Panc1 (cell line): ENCODE results near the gene POLR3H. TPM values are rescaled to one million over a fixed set of nuclear protein-coding genes. Genes with fewer than 3 reads are reported as not detected.

Experiments used
- ATAC-seq: fragments of 200-7000 bp; cut with Tn5 transposase; 2 replicates; pipeline ENCODE4 v1.9.1; 2020; ENCODE audit warnings: mild to moderate bottlenecking, moderate library complexity
- BruUV-seq: library from RNA; stranded (reverse); fragments of 400-500 nt; replicated peaks from 2 replicates; lab custom pipeline; 2021; lab: Mats Ljungman, UMichigan
- CTCF ChIA-PET: fragments of 300-600 bp; sonication (Branson Sonifier 250); formaldehyde crosslinking; loops from one replicate; lab custom pipeline; 2022; ENCODE audit warnings: antibody characterized with exemption; lab: Charles Lee
- POLR2A ChIA-PET: fragments of 300-600 bp; sonication (Branson Sonifier 250); formaldehyde crosslinking; loops from one replicate; lab custom pipeline; 2022; ENCODE audit warnings: antibody characterized with exemption; lab: Charles Lee
- DNase-seq: peaks from one replicate; pipeline ENCODE4 v3.0.0-alpha.2; 2010; ENCODE audit warnings: low read depth, low spot score
- H3K27ac ChIP-seq: 2 replicates; pipeline ENCODE4 v1.5.1; 2011; ENCODE audit warnings: mild to moderate bottlenecking, low read length, inconsistent platforms
- H3K27me3 ChIP-seq: fragments of 200-500 bp; sonication (Bioruptor generic); 2 replicates; pipeline ENCODE4 v1.6.0; 2014; ENCODE audit warnings: low read length, inconsistent platforms; ENCODE audit not compliant: control insufficient read depth, insufficient read depth
- H3K36me3 ChIP-seq: fragments of 200-500 bp; sonication (Bioruptor generic); 2 replicates; pipeline ENCODE4 v1.5.1; 2014; ENCODE audit warnings: inconsistent platforms, mild to moderate bottlenecking, low read length, moderate library complexity; ENCODE audit not compliant: control insufficient read depth, insufficient read depth
- H3K4me1 ChIP-seq: 2 replicates; pipeline ENCODE4 v1.5.1; 2011; ENCODE audit warnings: inconsistent platforms, mild to moderate bottlenecking, low read length, moderate library complexity; ENCODE audit not compliant: control insufficient read depth, insufficient read depth
- H3K4me3 ChIP-seq, 2 experiments: 2 replicates each; pipeline ENCODE4 v1.5.1; 2011 to 2012; ENCODE audit warnings: low read depth in 2 of 2, low read length in 2 of 2, mild to moderate bottlenecking in 2 of 2, inconsistent platforms in 1 of 2, moderate library complexity in 1 of 2
- H3K9me3 ChIP-seq: fragments of 200-500 bp; sonication (Bioruptor generic); 2 replicates; pipeline ENCODE4 v1.5.1; 2014; ENCODE audit warnings: low read depth, mild to moderate bottlenecking, inconsistent platforms, low read length, moderate library complexity; ENCODE audit not compliant: control insufficient read depth, insufficient read depth
- POLR2AphosphoS5 ChIP-seq: IDR thresholded peaks from 2 replicates; pipeline ENCODE4 v1.6.1; 2012; ENCODE audit warnings: mild to moderate bottlenecking, low read depth, low read length, moderate library complexity
- SIN3A ChIP-seq: IDR thresholded peaks from 2 replicates; pipeline ENCODE4 v1.6.1; 2012; ENCODE audit warnings: low read depth, mild to moderate bottlenecking, low read length, moderate library complexity, borderline replicate concordance; ENCODE audit not compliant: insufficient read depth
- TCF7L2 ChIP-seq: IDR thresholded peaks from 2 replicates; pipeline ENCODE4 v1.6.1; 2011; ENCODE audit warnings: mild to moderate bottlenecking, low read depth, low read length, inconsistent platforms
- in situ Hi-C: cut with HindIII; loops from 2 replicates; pipeline ENCODE4 v1.10.0; 2016; ENCODE audit warnings: low sequenced_read_pairs, low pct_unique_long_range_greater_than_20kb
- intact Hi-C: fragments of 100-400 bp; cut with micrococcal nuclease; formaldehyde crosslinking; loops from one replicate; pipeline ENCODE4 v1.10.0; 2022; ENCODE audit not compliant: unreplicated experiment
- total RNA-seq: library from RNA; stranded (reverse); gene quantifications from one replicate; pipeline ENCODE4 v1.2.1, GENCODE V29; 2021; ENCODE audit not compliant: unreplicated experiment
- TF ChIP-seq, protein P1 (sequence below), 2 experiments: IDR thresholded peaks; 2 replicates each; pipeline ENCODE4 v1.6.1; 2011 to 2012; ENCODE audit warnings: low read depth in 2 of 2, control low read depth in 1 of 2, low read length in 1 of 2, mild to moderate bottlenecking in 1 of 2, moderate library complexity in 1 of 2; ENCODE audit not compliant: insufficient read depth in 1 of 2
- TF ChIP-seq, protein P2 (sequence below): fragments of 450-650 bp; IDR thresholded peaks from 2 replicates; pipeline ENCODE4 v1.5.1; 2017; ENCODE audit warnings: mild to moderate bottlenecking

POLR3H gene
- total RNA-seq, 1 experiment from 2014 or later = 46.6 TPM

- ATAC-seq (no peak), DNase-seq (no peak)
- TF ChIP-seq, protein P1, sequence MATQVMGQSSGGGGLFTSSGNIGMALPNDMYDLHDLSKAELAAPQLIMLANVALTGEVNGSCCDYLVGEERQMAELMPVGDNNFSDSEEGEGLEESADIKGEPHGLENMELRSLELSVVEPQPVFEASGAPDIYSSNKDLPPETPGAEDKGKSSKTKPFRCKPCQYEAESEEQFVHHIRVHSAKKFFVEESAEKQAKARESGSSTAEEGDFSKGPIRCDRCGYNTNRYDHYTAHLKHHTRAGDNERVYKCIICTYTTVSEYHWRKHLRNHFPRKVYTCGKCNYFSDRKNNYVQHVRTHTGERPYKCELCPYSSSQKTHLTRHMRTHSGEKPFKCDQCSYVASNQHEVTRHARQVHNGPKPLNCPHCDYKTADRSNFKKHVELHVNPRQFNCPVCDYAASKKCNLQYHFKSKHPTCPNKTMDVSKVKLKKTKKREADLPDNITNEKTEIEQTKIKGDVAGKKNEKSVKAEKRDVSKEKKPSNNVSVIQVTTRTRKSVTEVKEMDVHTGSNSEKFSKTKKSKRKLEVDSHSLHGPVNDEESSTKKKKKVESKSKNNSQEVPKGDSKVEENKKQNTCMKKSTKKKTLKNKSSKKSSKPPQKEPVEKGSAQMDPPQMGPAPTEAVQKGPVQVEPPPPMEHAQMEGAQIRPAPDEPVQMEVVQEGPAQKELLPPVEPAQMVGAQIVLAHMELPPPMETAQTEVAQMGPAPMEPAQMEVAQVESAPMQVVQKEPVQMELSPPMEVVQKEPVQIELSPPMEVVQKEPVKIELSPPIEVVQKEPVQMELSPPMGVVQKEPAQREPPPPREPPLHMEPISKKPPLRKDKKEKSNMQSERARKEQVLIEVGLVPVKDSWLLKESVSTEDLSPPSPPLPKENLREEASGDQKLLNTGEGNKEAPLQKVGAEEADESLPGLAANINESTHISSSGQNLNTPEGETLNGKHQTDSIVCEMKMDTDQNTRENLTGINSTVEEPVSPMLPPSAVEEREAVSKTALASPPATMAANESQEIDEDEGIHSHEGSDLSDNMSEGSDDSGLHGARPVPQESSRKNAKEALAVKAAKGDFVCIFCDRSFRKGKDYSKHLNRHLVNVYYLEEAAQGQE (IDR thresholded peaks at IDR 0.05; ENCODE audit: insufficient read depth in 1 of 2, low read depth in 2 of 2, low read length in 1 of 2) = no peak
- TF ChIP-seq TCF7L2 (no peak), SIN3A (no peak), POLR2AphosphoS5 (no peak)
- TF ChIP-seq, protein P2, sequence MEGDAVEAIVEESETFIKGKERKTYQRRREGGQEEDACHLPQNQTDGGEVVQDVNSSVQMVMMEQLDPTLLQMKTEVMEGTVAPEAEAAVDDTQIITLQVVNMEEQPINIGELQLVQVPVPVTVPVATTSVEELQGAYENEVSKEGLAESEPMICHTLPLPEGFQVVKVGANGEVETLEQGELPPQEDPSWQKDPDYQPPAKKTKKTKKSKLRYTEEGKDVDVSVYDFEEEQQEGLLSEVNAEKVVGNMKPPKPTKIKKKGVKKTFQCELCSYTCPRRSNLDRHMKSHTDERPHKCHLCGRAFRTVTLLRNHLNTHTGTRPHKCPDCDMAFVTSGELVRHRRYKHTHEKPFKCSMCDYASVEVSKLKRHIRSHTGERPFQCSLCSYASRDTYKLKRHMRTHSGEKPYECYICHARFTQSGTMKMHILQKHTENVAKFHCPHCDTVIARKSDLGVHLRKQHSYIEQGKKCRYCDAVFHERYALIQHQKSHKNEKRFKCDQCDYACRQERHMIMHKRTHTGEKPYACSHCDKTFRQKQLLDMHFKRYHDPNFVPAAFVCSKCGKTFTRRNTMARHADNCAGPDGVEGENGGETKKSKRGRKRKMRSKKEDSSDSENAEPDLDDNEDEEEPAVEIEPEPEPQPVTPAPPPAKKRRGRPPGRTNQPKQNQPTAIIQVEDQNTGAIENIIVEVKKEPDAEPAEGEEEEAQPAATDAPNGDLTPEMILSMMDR = no peak
- no peaks in the 10 kb centered on the region for H3K9me3 ChIP-seq
- intact Hi-C loops (no loop called here), in situ Hi-C loops (no loop called here)
- no peaks in the 10 kb centered on the region for H3K27me3 ChIP-seq
- no peak overlapping the region for H3K4me3 ChIP-seq
- ChIA-PET POLR2A (no interaction called here), CTCF (interaction anchor here (1.4 kb wide), 1 partner anchor 10 kb away, joined by 3 read pairs; no protein-coding TSS in a partner anchor)
- peaks cover 30% of the 10 kb centered on the region for H3K4me1 ChIP-seq
- BruUV-seq = no TSS peak
- no peaks in the 10 kb centered on the region for H3K36me3 ChIP-seq
- peak overlapping the region; percentile 39; the same call in 1 of the 2 replicates for H3K27ac ChIP-seq
These were observed 23.2 kb upstream of the POLR3H start for GRCh38 chr22:41567512-41567768.

DNA sequence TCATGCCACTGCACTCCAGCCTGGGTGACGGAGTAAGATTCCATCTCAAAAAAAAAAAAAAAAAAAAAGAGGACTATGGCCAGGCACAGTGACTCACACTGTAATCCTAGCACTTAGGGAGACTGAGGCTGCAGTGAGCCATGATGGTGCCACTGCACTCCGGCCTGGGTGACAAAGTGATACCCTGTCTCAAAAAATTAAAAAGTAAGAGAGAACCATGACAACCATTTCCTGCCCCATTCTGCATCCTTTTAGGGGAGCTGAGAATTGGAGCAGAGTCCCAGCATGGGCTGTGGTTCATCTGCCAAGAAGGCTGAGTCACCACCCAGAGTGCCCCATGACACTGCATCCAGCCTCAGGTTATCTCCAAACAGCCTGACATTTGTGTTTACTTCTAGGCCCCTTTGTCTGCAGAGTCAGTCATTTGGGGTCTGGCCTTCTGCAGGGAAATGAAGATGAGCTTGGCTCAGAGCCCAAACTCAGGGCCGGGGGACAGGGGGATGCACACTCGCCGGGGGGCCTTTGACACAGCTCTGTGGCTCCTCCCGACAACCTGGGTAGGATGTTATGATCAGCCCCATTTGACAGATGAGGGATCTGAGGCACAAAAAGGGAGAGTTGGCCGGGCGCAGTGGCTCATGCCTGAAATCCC, 21.3 kb upstream of the POLR3H start:
- H3K4me1 ChIP-seq = peaks cover 49% of the 10 kb centered on the region
- intact Hi-C loops (no loop called here), in situ Hi-C loops (no loop called here)
- no peaks in the 10 kb centered on the region for H3K36me3 ChIP-seq
- no peak overlapping the region for H3K4me3 ChIP-seq
- no peaks in the 10 kb centered on the region for H3K9me3 ChIP-seq
- no TSS peak for BruUV-seq
- TF ChIP-seq TCF7L2 = no peak
- TF ChIP-seq, protein P1 (IDR thresholded peaks at IDR 0.05; ENCODE audit: insufficient read depth in 1 of 2, low read depth in 2 of 2, low read length in 1 of 2) = no peak
- no peak for TF ChIP-seq POLR2AphosphoS5
- no peak for TF ChIP-seq SIN3A
- TF ChIP-seq, protein P2 = no peak
- CTCF ChIA-PET = no interaction called here
- no peak for DNase-seq
- H3K27ac ChIP-seq = 0 out of 2 replicates have a peak overlapping the region, but pooled peaks have one; percentile 8
- ATAC-seq = peak; percentile 81
- POLR2A ChIA-PET = no interaction called here
- no peaks in the 10 kb centered on the region for H3K27me3 ChIP-seq
